T follicular helper cell (primary cell): Measurements from ENCODE around the gene SLC9A5.

ENCODE experiments used
- DNase-seq: peaks from one replicate; pipeline ENCODE4 v3.0.0-alpha.2; 2020; ENCODE audit warnings: low read depth
- total RNA-seq, 2 experiments: gene quantifications; one replicate each; lab custom pipeline; 2026; lab: John Stamatoyannopoulos, UW

Gene SLC9A5
- total RNA-seq, result 3.1 to 3.5 reads per million in 2 experiments

DNA sequence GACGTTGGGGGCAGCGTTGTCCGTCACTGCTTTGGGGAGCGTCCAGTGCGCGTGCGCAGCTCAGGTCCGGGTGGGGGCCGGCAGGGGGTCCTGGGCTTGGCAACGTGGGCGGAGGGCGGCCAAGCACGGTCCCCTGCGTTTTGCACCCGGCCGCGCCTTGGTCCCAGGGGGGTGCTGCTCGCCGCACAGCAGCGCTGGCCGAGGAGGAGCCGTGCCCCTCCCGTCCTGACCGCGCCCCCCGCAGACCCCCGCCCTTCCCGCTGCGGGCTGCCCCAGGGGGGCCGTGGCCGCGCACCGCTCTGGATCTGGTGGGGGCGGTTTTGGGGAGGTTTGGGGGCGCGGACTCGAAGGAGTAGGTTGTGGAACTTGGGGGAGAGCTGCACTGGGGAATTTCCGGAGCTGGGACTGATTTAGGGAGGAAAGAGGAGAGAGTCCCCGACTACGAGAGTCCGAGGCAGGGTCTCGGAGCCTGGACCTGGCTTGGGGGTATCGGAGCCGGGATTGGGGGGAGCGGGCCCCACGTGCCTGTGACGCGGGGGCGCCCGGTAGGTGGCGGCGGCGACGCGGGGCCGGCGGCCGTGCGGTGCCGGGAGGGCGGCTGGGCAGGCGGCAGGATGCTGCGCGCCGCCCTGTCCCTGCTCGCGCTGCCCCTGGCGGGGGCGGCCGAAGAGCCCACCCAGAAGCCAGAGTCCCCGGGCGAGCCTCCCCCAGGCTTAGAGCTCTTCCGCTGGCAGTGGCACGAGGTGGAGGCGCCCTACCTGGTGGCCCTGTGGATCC lies at the start of gene SLC9A5:
SLC9A5 (plus strand) TSS at position 579 of the 777 bp plus-strand sequence; CDS start at position 615, 36 bp downstream.
- DNase-seq, result no peak

- DNase-seq, result no peak
Measured at GRCh38 chr16:67199011-67199807, 49.6 kb upstream of the SLC9A5 start, which contains the start of gene ELMO3. Gene ELMO3 (plus strand): TSS chr16:67199131. CDS start chr16:67199327, 196 bp downstream.

- DNase-seq, result no peak
Measured at GRCh38 chr16:67199808-67200198, 49.0 kb upstream of the SLC9A5 start.

GRCh38 chr16:67200491-67200890 lies 48.3 kb upstream of the SLC9A5 start:
- no peak for DNase-seq

DNA sequence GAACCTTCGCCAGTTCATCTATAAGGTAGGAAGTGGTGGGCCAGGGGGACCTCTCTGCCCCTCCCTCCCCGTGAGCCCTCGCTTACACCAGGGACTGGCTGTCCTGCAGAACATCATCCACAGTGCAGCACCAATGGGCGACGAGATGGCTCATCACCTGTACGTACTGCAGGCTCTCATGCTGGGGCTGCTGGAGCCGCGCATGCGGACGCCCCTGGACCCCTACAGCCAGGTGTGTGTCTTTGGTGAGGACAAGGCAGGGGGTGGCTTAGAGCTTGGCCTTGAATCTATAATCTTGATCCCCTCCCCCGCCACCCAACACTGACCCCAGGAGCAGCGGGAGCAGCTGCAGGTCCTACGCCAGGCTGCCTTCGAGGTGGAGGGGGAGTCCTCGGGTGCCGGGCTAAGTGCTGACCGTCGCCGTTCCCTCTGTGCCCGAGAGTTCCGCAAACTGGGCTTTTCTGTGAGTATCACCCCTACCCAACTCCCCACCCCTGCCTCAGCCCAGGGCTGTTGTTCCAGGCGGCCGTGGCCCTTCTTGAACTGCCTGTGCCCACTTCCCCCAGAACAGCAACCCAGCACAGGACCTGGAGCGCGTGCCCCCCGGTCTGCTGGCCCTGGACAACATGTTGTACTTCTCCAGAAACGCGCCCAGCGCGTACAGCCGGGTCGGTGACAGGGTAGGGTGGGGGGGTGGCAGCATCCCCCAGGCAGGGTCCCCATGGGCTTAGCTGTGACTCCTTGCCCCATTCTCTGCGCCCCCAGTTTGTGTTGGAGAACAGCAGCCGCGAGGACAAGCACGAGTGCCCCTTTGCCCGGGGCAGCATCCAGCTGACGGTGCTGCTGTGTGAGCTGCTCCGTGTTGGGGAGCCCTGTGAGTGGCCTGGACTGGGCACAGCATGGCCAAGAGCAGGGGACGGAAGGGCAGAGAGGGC lies 47.1 kb upstream of the SLC9A5 start:
- DNase-seq, result no peak

DNA sequence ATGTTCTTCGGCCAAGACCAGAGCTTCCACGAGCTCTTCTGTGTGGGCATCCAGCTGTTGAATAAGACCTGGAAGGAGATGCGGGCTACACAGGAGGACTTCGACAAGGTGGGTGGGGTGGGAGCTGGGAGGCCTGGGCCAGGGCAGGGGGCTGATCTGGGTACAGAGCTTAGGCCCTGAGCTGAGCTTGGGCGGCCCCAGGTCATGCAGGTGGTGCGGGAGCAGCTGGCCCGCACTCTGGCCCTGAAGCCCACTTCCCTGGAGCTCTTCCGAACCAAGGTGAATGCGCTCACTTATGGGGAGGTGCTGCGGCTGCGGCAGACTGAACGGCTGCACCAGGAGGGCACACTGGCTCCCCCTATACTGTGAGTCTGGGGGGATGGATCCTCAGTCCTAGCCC lies 46.4 kb upstream of the SLC9A5 start:
- DNase-seq, result no peak

- DNase-seq, result no peak
Measured at GRCh38 chr16:67202956-67203493, 45.8 kb upstream of the SLC9A5 start.

GRCh38 chr16:67204076-67204475 lies 44.7 kb upstream of the SLC9A5 start:
- DNase-seq, result no peak

GRCh38 chr16:67206129-67206837 lies 42.5 kb upstream of the SLC9A5 start:
- no peak for DNase-seq

GRCh38 chr16:67206838-67207248 lies 41.9 kb upstream of the SLC9A5 start:
- no peak for DNase-seq

GRCh38 chr16:67207249-67208091 lies 41.3 kb upstream of the SLC9A5 start:
- DNase-seq, result no peak

- no peak for DNase-seq
Measured at GRCh38 chr16:67208154-67208896, 40.5 kb upstream of the SLC9A5 start.

DNA sequence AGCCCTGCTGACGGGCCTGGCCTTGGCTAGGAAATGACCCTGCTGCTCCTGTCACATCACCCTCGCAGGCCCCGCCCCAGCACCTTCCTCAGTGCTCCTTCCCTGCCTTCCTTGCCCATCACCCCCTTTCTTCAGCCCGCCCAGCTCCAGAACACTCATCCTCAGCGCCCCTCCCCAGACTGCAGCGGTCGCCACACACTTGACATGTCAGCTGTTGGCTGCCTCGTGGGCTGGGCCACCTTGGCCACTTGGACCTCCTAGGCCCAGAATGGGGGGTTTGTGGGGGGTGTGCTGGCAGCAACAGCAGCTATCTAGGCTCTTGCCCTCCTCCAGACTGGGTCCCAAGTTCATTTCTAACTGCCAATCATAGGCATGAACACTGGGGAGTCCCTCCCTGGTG lies 39.2 kb upstream of the SLC9A5 start:
- DNase-seq, result no peak

GRCh38 chr16:67210069-67210937 lies 38.5 kb upstream of the SLC9A5 start:
- DNase-seq, result no peak

DNA sequence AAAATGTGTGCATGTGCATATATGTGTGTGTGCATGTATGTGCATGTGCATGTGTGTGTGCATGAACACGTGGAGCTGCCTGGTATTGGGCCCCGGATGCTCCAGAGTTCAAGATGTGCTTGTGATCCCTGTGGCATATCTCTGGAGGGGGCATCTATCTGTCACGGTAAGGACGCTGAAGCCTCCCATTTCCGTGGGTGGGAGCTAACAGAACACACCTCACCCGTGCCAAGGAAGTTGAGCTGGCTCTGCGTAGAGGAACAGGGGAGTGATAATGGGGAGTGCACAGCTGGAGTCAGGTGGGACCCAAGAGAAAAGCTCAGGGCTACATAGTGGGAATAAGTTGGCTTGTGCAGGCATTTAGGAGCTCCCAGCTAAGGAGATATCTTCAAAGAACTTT lies 37.1 kb upstream of the SLC9A5 start:
- no peak for DNase-seq

DNA sequence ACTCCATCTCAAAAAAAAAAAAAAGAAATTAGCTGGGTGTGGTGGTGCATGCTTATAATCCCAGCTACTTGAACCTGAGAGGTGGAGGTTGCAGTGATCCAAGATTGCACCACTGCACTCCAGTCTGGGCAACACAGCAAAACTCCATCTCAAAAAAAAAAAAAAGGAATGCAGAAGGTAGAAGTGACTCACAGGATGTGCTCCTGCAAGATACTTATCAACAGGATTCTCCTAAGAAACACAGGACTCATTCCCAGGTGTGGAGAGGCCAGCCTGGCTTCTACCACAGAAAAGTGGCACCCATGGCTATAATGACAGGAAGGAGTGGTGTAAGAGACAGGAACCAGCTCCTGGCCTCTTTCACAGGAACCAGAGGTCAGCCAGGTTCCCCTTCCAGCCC lies 36.0 kb upstream of the SLC9A5 start:
- DNase-seq, result no peak

DNA sequence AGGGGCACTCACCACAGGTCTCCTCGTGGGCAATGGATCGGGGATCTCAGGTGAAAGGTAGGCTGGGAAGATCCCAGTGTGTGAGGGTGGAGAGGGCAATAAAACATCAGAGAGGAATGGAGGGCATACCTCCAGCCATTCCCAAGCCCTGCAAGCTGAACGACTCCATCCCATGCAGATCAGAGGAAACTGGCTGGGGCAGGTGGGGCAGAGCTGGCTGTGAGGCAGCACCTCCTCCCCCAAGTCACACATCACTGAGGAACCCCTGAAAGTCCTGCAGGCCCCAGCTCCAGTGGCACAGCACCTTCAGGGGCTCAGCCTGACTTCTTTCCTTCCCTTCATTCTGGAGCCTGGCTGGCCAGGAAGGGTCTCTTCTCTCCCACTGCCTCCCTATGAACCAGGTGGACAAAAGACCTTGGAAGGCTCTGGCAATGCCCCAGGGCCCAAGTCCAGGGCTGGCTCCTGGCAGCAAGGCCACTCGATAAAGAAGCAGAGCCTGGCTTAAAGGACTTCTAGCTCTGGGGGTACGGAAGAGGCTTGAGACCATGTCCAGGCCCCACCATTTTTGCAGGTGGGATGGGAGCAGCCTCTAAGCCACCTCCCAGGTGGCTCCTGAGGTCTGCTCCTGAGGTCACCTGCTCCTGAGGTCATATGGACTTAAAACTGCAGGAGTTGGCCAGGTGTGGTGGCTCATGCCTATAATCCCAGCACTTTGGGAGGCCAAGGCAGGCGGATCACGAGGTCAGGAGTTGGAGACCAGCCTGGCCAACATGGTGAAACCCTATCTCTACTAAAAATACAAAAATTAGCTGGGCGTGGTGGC lies 35.4 kb upstream of the SLC9A5 start:
- no peak for DNase-seq
